GM10248 (cell line): ENCODE results near the gene CLK4.

Source experiments
- CTCF ChIA-PET: fragments of 300-600 bp; sonication (Branson Sonifier 250); formaldehyde crosslinking; extraction: SDS; loops from one replicate; lab custom pipeline; 2021; ENCODE audit warnings: antibody characterized with exemption; lab: Yijun Ruan, JAX
- POLR2A ChIA-PET: fragments of 350-650 bp; sonication (Branson Sonifier 250); formaldehyde crosslinking; extraction: SDS; loops from one replicate; lab custom pipeline; 2020; ENCODE audit warnings: antibody characterized with exemption; lab: Yijun Ruan, JAX
- DNase-seq: peaks from one replicate; pipeline ENCODE4 v3.0.0; 2012; ENCODE audit errors: extremely low spot score
- TF ChIP-seq, protein P1 (sequence below): IDR thresholded peaks from 2 replicates; pipeline ENCODE4 v1.5.1; 2012; ENCODE audit warnings: mild to moderate bottlenecking, low read depth; ENCODE audit errors: extremely low read depth, missing control alignments, control extremely low read depth

Gene CLK4

DNA sequence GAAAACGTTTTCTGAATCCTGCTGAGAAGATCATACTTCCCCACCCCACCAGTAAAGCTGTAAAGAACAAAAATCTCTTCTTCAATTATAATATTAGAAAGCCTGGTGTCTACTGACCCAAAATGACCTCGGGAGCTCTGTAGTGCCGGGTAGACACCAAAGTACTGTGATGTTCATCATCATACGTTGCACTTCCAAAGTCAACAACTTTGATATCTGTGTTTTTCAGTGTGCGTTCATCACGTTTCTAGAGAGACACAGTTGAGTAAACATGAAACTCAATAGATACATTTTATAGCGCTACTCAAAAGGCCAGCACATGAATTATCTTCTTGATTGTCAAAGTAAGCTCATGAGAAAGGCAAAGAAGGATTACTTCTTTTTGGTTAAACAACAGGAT lies 14.6 kb downstream of the CLK4 start:
- POLR2A ChIA-PET: no interaction called here
- CTCF ChIA-PET: interaction anchor here (1.4 to 2.3 kb wide), 2 partner anchors 11 to 12 kb away, joined by 3 to 9 read pairs; no protein-coding TSS in a partner anchor
- DNase-seq: no peak
- TF ChIP-seq, protein P1, sequence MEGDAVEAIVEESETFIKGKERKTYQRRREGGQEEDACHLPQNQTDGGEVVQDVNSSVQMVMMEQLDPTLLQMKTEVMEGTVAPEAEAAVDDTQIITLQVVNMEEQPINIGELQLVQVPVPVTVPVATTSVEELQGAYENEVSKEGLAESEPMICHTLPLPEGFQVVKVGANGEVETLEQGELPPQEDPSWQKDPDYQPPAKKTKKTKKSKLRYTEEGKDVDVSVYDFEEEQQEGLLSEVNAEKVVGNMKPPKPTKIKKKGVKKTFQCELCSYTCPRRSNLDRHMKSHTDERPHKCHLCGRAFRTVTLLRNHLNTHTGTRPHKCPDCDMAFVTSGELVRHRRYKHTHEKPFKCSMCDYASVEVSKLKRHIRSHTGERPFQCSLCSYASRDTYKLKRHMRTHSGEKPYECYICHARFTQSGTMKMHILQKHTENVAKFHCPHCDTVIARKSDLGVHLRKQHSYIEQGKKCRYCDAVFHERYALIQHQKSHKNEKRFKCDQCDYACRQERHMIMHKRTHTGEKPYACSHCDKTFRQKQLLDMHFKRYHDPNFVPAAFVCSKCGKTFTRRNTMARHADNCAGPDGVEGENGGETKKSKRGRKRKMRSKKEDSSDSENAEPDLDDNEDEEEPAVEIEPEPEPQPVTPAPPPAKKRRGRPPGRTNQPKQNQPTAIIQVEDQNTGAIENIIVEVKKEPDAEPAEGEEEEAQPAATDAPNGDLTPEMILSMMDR: no peak

DNA sequence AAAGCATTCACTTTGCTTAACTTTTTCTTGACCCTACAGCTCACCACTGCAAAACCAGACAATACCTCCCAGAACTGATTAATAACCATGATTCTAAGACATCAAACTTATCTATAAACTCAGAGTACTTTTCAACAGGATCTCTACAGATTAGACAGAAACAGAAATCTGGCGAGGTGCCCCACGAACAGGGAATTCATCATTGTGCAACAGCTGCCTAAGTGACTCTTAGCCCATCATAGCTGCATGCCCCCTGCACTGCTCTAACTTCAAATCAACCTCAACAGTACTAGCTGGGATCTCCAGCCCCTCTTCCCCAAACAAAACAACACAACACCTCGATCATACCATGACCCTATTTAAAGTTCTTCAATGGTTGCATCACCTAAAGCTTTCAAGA lies 20.6 kb downstream of the CLK4 start:
- DNase-seq: no peak
- ChIA-PET CTCF (interaction anchor here (1.5 kb wide), 2 partner anchors 13 to 16 kb away, joined by 3 to 5 read pairs; partner anchors contain the start of gene COL23A1), POLR2A (no interaction called here)
- TF ChIP-seq, protein P1: no peak

DNA sequence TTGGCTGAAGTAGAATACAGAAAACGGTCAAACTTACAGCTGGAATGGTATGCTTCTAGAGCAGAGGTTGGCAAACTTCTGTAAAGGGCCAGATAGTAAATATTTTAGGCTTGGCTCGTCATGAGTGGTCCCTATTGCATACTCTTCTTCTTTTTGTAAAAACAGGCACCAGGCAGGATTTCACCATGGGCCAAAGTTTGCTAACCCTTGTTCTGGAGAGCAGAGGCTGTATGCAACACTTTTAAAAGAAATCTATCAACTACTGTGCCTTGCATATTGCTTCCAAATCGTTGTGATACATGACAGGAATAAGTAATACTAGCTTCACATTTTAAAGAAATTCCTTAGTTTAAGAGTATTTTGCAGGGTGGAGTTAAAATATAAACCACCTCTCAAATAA lies 21.1 kb downstream of the CLK4 start:
- no peak for DNase-seq
- POLR2A ChIA-PET: no interaction called here
- CTCF ChIA-PET: interaction anchor here (1.5 kb wide), 2 partner anchors 13 to 16 kb away, joined by 3 to 5 read pairs; partner anchors contain the start of gene COL23A1
- TF ChIP-seq, protein P1: no peak

DNA sequence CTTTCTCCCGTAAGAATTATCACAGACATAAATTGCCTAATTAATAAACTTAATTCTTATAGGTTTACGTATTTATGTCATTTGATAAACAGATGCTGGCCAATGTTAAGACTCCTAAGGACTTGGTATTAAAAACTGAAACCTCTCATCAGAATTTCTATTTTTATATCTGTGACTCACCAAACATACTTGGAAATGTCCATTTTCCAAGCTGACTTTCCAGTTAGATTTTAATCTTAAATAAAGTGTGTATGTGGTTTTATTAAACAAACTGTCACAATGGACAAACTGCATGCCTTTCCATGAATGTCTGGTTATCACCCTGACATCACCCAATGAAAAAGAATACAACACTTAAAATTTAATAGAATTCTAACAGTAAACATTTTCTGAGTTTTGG lies 24.1 kb downstream of the CLK4 start:
- TF ChIP-seq, protein P1: no peak
- DNase-seq: no peak
- CTCF ChIA-PET: no interaction called here
- POLR2A ChIA-PET: no interaction called here

DNA sequence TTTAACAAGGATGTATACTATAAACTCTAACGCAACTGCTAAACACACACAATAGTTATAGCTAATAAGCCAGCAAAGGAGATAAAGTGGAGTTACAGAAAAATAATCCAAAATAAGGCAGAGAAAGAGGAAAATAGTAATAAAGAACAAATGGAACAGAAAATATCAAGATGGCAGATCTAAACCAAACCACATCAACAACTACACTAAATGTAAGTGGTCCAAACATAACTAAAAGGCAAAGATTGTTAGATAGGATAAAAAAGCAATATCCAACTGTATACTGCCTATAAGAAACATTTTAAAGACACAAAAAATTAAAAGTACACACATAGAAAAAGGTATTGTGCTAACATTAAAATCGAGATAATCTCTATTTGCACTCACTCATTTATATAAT lies 31.1 kb downstream of the CLK4 start:
- TF ChIP-seq, protein P1: no peak
- ChIA-PET POLR2A (no interaction called here), CTCF (interaction anchor here (1.4 kb wide), 1 partner anchor 134 kb away, joined by 3 read pairs; no protein-coding TSS in a partner anchor)
- DNase-seq: no peak

DNA sequence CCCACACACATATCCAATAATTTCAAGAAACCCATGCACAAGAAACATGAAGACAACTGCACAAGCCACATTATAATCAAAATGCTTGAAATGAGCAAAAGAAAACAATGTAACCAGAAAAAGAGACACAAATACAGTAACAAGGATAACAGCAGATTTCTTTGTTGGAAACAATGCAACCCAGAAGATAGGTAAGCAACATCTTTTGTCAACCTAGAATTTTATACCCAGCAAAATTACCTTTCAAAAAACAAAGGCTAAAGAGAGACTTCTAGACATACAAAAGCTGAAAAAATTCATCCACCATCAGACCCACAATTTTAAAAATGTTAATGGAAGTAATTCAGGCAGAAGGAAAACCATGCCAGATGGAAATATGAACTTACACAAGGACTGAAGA lies 31.7 kb downstream of the CLK4 start:
- TF ChIP-seq, protein P1: no peak
- DNase-seq: no peak
- ChIA-PET POLR2A (no interaction called here), CTCF (no interaction called here)
